ENCODE data around the gene ALDH18A1. TPM values are rescaled to one million over a fixed set of nuclear protein-coding genes. Genes with fewer than 3 reads are reported as not detected.

Gene ALDH18A1
- total RNA-seq, 1 donor from 2014 or later = 71.4 TPM

GRCh38 chr10:95588025-95588424 lies 68.5 kb downstream of the ALDH18A1 start:
- no peak for DNase-seq (ENCODE audit: extremely low read depth, low read depth, low spot score)

DNA sequence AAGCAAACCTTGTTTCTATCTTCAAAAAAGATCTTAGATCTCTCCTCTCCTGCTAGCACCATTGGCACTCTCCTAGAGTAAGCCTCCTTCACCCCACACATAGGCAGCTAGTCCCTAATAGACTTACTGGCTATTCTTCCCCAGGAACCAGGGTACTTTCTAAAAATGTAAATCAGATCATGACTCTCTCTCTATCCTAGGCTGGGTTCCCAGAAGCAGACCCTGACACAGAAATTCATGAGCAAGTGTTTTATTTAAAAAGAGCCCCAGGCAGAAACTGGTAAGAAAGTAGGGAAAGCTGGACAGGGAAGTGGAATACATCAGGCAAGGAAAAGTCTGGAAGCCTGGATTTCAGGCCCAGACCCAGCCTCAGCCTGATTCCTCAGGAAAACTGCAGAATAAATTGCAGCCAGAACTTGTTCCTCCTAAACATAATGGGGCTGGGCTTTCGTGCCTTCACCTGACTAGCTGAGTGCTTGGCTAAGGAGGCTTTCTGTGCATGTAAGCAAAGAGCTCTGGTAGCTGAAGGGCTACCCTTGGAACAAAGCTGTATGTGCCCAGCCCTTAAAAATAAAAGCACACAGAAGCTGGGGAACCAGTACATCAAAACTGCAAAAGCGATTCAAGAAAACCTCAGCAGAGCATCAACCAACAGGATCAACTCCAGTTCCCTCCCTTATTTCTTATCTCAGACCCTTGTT lies 76.5 kb downstream of the ALDH18A1 start:
- DNase-seq (ENCODE audit: extremely low read depth, low read depth, low spot score) = no peak

GRCh38 chr10:95579292-95579691 lies 77.2 kb downstream of the ALDH18A1 start:
- DNase-seq (ENCODE audit: extremely low read depth, low read depth, low spot score) = no peak

DNA sequence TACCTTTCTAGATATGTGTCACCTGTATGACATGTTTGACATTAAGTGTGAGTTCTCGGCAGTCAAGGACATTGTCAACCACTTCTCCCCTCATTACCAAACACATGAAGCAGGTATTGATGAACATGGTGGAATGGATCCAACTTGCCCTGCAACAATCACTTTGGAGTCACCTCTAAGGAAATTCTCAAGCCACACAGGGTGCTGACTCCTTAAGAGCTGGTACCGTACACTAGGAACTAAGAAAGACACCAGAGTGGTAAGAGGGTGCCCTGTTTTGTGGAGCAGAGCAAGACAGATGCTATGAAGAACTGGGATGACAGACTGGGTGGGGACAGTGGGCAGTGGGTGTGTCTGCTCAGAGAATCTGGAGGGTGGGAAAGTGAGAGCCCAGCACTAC lies 77.9 kb downstream of the ALDH18A1 start:
- no peak for DNase-seq (ENCODE audit: extremely low read depth, low read depth, low spot score)

- DNase-seq (ENCODE audit: extremely low read depth, low read depth, low spot score) = no peak
Observed at GRCh38 chr10:95574649-95575365, 81.7 kb downstream of the ALDH18A1 start.

DNA sequence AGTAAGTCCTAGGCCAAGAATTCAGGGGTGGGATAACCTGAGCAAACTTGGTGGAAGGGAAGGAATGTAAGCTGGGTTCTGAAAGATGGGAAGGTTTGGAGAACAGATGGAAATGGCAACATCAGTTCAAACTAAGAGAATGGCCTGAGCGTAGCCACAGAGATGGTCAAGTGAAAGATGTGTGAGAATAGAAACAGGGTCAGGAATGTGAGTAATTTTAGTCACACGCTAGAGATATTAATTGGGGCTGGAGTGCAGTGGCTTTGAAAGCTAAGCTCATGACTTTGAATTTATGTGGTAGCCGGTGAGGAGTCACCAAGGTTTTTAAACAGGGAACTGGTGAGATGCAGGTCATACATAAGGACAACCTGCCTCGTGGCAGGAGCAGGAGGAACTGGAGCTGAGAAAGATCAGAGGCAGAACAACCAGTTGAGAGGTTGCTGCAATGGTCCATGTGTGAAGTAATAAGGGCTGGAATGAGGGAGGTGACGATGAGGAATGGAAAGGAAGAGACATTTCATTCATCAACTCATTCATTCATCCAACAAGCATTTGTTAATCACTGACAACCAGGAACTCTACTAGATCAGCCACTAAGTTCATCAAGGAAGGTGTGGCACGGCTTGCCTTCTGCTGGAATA lies 82.4 kb downstream of the ALDH18A1 start:
- DNase-seq (ENCODE audit: extremely low read depth, low read depth, low spot score) = no peak

GRCh38 chr10:95573527-95573926 lies 83.0 kb downstream of the ALDH18A1 start:
- DNase-seq (ENCODE audit: extremely low read depth, low read depth, low spot score) = no peak

GRCh38 chr10:95572131-95572820 lies 84.2 kb downstream of the ALDH18A1 start:
- no peak for DNase-seq (ENCODE audit: extremely low read depth, low read depth, low spot score)

- DNase-seq (ENCODE audit: extremely low read depth, low read depth, low spot score) = no peak
Observed at GRCh38 chr10:95571390-95571789, 85.1 kb downstream of the ALDH18A1 start.

GRCh38 chr10:95569368-95569767 lies 87.1 kb downstream of the ALDH18A1 start:
- no peak for DNase-seq (ENCODE audit: extremely low read depth, low read depth, low spot score)

DNA sequence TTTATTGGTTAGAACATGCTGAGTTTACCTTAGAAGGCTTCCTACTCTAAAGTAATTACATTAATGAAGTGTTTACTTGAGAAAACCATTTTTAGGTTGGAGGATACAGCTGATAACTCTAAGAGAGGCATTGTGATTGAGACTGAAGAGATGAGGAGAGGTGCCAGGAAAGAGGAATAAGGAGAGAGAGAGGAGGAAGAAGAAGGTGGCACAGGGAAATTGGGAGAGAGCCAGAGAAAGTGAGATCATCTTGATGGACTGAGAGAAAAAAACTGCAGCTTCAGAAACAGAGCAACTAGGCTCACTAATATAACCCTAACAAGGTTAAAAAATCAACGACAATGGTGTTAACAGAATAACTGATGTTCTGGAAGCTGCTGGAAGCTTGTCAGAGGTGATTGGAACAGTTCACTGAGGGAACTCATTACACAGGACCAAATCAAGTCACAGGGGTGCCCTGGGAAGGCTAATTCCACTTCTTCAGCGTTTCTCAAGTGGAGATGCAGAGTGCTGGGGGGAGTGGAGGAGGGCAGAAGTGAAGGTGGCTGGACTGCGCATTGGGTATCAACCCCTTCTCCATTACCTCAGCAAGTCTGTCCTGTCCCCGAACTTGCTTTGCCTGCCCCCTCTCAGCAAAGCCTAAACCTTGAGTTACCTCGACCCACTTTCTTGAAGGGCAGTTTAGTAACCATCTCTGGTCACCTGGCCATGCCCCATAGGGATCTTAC lies 88.4 kb downstream of the ALDH18A1 start:
- no peak for DNase-seq (ENCODE audit: extremely low read depth, low read depth, low spot score)

- DNase-seq (ENCODE audit: extremely low read depth, low read depth, low spot score) = no peak
Observed at GRCh38 chr10:95566136-95566535, 90.4 kb downstream of the ALDH18A1 start.

DNA sequence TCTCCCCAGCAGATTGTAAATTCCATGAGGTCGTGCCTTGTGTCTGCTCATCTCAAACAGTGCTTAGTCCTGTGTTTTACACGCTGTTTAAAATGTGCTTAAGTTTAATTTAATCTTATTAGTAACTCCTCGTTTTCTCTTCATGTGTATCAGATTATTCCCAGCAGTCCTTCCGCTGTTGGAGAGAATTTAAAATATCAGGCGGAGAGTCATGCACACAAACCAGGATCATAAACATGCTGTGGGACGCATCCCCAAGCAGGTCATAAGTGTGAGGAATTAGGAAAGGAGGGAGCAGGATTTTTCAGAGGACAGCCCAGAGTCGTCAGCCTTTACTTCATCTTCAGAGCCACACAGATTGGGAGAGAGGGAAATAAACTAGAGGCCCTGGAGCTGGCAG lies 91.2 kb downstream of the ALDH18A1 start:
- no peak for DNase-seq (ENCODE audit: extremely low read depth, low read depth, low spot score)

DNA sequence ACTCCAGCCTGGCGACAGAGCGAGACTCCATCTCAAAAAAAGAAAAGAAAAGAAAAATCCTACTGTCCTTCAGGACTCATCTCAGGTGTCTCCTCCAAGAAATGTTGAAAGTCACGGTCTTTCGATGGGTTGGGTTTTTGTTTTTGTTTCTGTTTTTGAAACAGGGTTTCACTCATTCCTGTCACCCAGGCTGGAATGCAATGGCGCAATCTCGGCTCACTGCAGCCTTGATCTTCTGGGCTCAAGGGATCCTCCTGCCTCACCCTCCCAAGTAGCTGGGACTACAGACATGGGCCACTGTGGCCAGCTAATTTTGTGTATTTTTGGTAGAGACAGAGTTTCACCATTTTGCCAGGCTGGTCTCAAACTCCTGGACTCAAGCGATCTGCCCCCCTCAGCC lies 92.2 kb downstream of the ALDH18A1 start:
- no peak for DNase-seq (ENCODE audit: extremely low read depth, low read depth, low spot score)

DNA sequence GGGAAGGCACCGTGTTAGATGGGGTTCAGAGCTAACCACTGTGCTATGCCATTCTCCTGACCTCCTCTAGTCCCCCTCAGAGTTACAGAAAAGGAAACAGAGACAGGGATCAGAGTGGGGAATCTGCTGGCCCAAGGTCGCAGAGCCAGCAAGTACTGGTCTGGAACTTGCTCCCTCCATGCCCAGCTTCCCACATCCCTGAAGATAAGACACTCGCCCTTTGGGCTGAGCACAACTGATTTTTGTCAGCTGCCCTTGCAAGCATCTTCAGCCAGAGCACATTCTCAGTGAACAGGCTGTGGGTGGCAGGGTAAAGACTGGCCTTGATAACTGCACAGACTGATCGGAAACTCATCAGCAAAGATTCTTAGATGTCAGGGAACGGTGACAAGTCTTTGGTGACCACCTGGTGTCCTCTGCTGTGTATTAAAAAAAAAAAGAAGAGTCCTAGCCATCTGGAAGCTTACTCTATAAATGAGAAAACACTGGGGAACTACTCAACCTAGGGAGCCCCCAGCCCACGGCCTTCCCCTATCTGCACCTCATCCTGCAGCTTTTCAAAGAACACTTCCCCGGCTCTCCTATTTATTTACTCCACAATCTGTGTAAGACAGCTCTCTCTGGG lies 94.1 kb downstream of the ALDH18A1 start:
- DNase-seq (ENCODE audit: extremely low read depth, low read depth, low spot score) = no peak

GRCh38 chr10:95561864-95562177 lies 94.7 kb downstream of the ALDH18A1 start:
- no peak for DNase-seq (ENCODE audit: extremely low read depth, low read depth, low spot score)

DNA sequence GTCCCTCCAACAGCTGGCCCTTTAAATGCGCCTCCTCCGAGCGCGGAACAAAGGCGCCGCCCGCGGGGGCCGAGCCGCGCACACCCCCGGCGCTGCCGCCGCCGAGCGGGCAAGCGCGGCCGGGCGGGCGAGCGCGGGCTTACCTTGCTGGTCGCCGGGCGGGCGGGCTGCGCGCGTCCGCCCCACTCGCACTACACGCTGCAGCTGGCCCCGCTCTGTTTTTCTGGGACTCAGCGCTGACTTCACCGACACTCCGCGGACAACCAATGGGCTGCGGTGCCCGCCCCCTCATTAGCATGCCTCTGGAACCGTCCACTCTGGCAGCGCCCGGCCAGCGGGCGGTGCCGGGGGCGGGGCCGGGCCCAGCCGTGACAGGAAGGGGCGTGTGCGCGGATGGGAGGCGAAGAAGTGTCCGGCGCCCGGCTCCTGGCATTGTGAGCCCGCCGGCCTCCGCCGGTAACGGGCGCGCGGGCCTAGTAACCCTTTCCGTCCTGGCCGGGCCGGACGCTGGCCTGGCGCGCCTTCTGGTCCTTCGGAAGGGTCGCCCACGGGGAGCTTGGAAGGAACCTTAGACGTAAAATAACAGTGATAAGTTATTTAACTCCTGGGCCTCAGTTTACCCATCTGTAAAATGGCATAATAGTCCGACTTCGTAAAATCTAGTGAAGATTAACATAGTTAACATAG lies 95.2 kb downstream of the ALDH18A1 start, which contains the start of gene SORBS1:
Gene SORBS1 (minus strand): TSS at position 195 of the 687 bp plus-strand sequence. CDS start 120,236 bp downstream, outside the sequence.
- DNase-seq (ENCODE audit: extremely low read depth, low read depth, low spot score) = peak; percentile 34

GRCh38 chr10:95560278-95561176 lies 96.0 kb downstream of the ALDH18A1 start:
- DNase-seq (ENCODE audit: extremely low read depth, low read depth, low spot score) = no peak

DNA sequence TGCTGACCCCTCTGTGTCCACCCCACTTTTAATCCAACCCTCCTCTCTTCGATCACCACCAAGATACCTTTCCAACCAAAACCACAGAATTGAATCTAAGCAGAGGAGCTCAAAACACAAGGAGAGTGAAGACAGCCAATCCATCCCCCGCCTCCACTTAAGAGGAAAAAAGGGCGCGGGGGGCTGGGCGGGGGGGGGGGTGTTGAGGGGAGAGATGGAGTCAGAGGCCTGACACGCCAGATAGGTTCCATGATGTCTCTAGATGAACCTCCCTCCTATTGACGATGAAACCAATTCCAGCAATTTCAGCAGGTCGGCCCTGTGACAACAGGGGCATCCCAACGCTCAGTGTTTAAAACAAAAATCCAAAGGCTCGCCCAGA lies 96.6 kb downstream of the ALDH18A1 start:
- DNase-seq (ENCODE audit: extremely low read depth, low read depth, low spot score) = no peak

Data from glomerular endothelial cell (primary cell).